Esophagus squamous epithelium (tissue), 4 donors: ENCODE results near the gene MST1R.

Experiments
- CTCF ChIP-seq, 6 experiments: fragments of 450-650 bp in 4 of 6; fragments of 200-600 bp in 2 of 6; sonication (generic) in 2 of 6; IDR thresholded peaks; one replicate each; pipeline ENCODE4 v1.5.1; 2016 to 2019; ENCODE audit warnings: antibody characterized with exemption in 6 of 6, mild to moderate bottlenecking in 4 of 6, moderate library complexity in 4 of 6
- POLR2A ChIP-seq, 4 donors: fragments of 450-650 bp; IDR thresholded peaks; one replicate each; pipeline ENCODE4 v1.6.1; 2017; ENCODE audit warnings: antibody characterized with exemption in 4 of 4, mild to moderate bottlenecking in 4 of 4, moderate library complexity in 3 of 4

GRCh38 chr3:49930922-49931321, 27.2 kb upstream of the MST1R start:
- TF ChIP-seq CTCF (IDR thresholded peaks at IDR 0.05) (no peak), POLR2A (IDR thresholded peaks at IDR 0.05) (no peak)
